CD14-positive monocyte (primary cell): Measurements from ENCODE around the gene KCTD2. TPM values are rescaled to one million over a fixed set of nuclear protein-coding genes. Genes with fewer than 3 reads are reported as not detected.

ENCODE experiments used
- DNase-seq, 3 donors: peaks; one replicate each; pipeline ENCODE4 v3.0.0-alpha.2; 2011 to 2022
- H2AFZ ChIP-seq: 2 replicates; pipeline ENCODE4 v1.6.0; 2012; ENCODE audit warnings: mild to moderate bottlenecking, low read depth, low read length, inconsistent platforms; ENCODE audit not compliant: insufficient read depth, poor library complexity, severe bottlenecking
- H3K27ac ChIP-seq, 2 donors: 1 replicate in 1 of 2; 2 replicates in 1 of 2; pipeline ENCODE4 v1.5.1; 2012 to 2013; ENCODE audit warnings: low read length in 2 of 2, control low read depth in 1 of 2, inconsistent platforms in 1 of 2, low read depth in 1 of 2, mild to moderate bottlenecking in 1 of 2
- H3K27me3 ChIP-seq, 2 donors: one replicate each; pipeline versions ENCODE4 v1.6.0 to v1.6.1; 2011 to 2013; ENCODE audit warnings: low read length in 2 of 2; ENCODE audit not compliant: control insufficient read depth in 2 of 2, insufficient read depth in 2 of 2
- H3K36me3 ChIP-seq, 2 donors: replicated peaks in 1 of 2; 1 replicate in 1 of 2; 2 replicates in 1 of 2; pipeline versions ENCODE4 v1.5.1 to v1.6.1; 2012 to 2013; ENCODE audit warnings: low read length in 2 of 2, control low read depth in 1 of 2, inconsistent platforms in 1 of 2, mild to moderate bottlenecking in 1 of 2; ENCODE audit not compliant: insufficient read depth in 2 of 2, control insufficient read depth in 1 of 2
- H3K4me1 ChIP-seq, 2 donors: 1 replicate in 1 of 2; 2 replicates in 1 of 2; pipeline versions ENCODE4 v1.5.1 to v1.6.1; 2012 to 2013; ENCODE audit warnings: low read length in 2 of 2, control low read depth in 1 of 2, inconsistent platforms in 1 of 2, mild to moderate bottlenecking in 1 of 2, moderate library complexity in 1 of 2; ENCODE audit not compliant: insufficient read depth in 2 of 2, control insufficient read depth in 1 of 2
- H3K4me2 ChIP-seq: replicated peaks from 2 replicates; pipeline ENCODE3; 2012; ENCODE audit warnings: low read length, moderate library complexity, mild to moderate bottlenecking; ENCODE audit not compliant: poor library complexity, severe bottlenecking; ENCODE audit errors: extremely low read depth
- H3K4me3 ChIP-seq, 3 experiments: fragments of 200-600 bp in 1 of 3; sonication (generic) in 1 of 3; replicated peaks in 1 of 3; 1 replicate in 2 of 3; 2 replicates in 1 of 3; pipeline ENCODE4 v1.5.1; 2011 to 2013; ENCODE audit warnings: low read length in 3 of 3, mild to moderate bottlenecking in 3 of 3, control low read depth in 2 of 3, low read depth in 2 of 3, inconsistent platforms in 1 of 3, moderate library complexity in 1 of 3
- H3K79me2 ChIP-seq: 2 replicates; pipeline ENCODE4 v1.6.0; 2012; ENCODE audit warnings: mild to moderate bottlenecking, control low read depth, inconsistent platforms, low read length, moderate library complexity; ENCODE audit not compliant: insufficient read depth
- H3K9ac ChIP-seq: 2 replicates; pipeline ENCODE4 v1.6.0; 2017; ENCODE audit warnings: low read length, mild to moderate bottlenecking; ENCODE audit not compliant: insufficient read depth, poor library complexity, severe bottlenecking
- H3K9me3 ChIP-seq, 2 donors: replicated peaks in 1 of 2; 1 replicate in 1 of 2; 2 replicates in 1 of 2; pipeline versions ENCODE4 v1.5.1 to v1.6.1; 2012 to 2013; ENCODE audit warnings: low read length in 2 of 2, control low read depth in 1 of 2; ENCODE audit not compliant: control insufficient read depth in 1 of 2, insufficient read depth in 1 of 2
- H4K20me1 ChIP-seq: 2 replicates; pipeline ENCODE4 v1.6.0; 2012; ENCODE audit warnings: mild to moderate bottlenecking, low read length, control low read depth, moderate library complexity; ENCODE audit not compliant: insufficient read depth
- H3K27ac Mint-ChIP-seq, 7 donors: one replicate each; pipeline ENCODE4 v1.8.0; 2020; ENCODE audit warnings: mild to moderate bottlenecking in 7 of 7, mixed read lengths in 7 of 7, moderate library complexity in 6 of 7, inconsistent platforms in 2 of 7
- H3K27me3 Mint-ChIP-seq, 3 donors: one replicate each; pipeline ENCODE4 v1.8.0; 2021 to 2022; ENCODE audit warnings: low read depth in 3 of 3, mild to moderate bottlenecking in 3 of 3, mixed read lengths in 3 of 3, moderate library complexity in 3 of 3, inconsistent platforms in 1 of 3
- H3K36me3 Mint-ChIP-seq, 2 donors: one replicate each; pipeline ENCODE4 v1.8.0; 2020; ENCODE audit warnings: mixed read lengths in 2 of 2, inconsistent platforms in 1 of 2, mild to moderate bottlenecking in 1 of 2
- H3K4me1 Mint-ChIP-seq: one replicate; pipeline ENCODE4 v1.8.0; 2020; ENCODE audit warnings: mild to moderate bottlenecking, mixed read lengths
- H3K4me3 Mint-ChIP-seq, 2 donors: one replicate each; pipeline ENCODE4 v1.8.0; 2020; ENCODE audit warnings: mild to moderate bottlenecking in 2 of 2, mixed read lengths in 2 of 2, moderate library complexity in 1 of 2
- H3K9me3 Mint-ChIP-seq, 7 donors: one replicate each; pipeline ENCODE4 v1.8.0; 2020 to 2022; ENCODE audit warnings: mixed read lengths in 7 of 7, mild to moderate bottlenecking in 6 of 7, moderate library complexity in 6 of 7, inconsistent platforms in 2 of 7
- CTCF ChIP-seq: fragments of 200-600 bp; IDR thresholded peaks from one replicate; pipeline ENCODE4 v1.8.0; 2022; ENCODE audit warnings: antibody characterized with exemption, mild to moderate bottlenecking
- WGBS: methylation state at CpG from one replicate; pipeline ENCODE4 v1.1.5; 2013; ENCODE audit warnings: missing lambda C conversion rate; ENCODE audit not compliant: insufficient coverage; 5-methylcytosine and 5-hydroxymethylcytosine counted together
- intact Hi-C, 2 donors: fragments of 100-400 bp; cut with micrococcal nuclease; formaldehyde crosslinking; loops; one replicate each; pipeline versions ENCODE4 v1.15.0 to v1.15.1; 2023
- polyA plus RNA-seq, 3 donors: library from polyadenylated mRNA; depleted of rRNA in 1 of 3; unstranded in 2 of 3; stranded (reverse) in 1 of 3; fragments of 300-500 nt in 2 of 3; fragments of >200 nt in 1 of 3; fragmentation: Illumina TruSeq in 2 of 3; gene quantifications; 1 replicate in 2 of 3; 2 replicates in 1 of 3; pipeline ENCODE4 v1.2.3, GENCODE V29; 2012 to 2021

Gene KCTD2
- polyA plus RNA-seq, 3 donors: 2.8 to 17.0 (median 2.9) TPM

- intact Hi-C loops: no loop called here
- no peaks in the 10 kb centered on the region for H3K9me3 ChIP-seq
- H3K36me3 ChIP-seq: peaks cover 38 to 59% of the 10 kb centered on the region in 2 donors
- H3K4me3 ChIP-seq: no peak overlapping the region
- H3K27me3 ChIP-seq: no peaks in the 10 kb centered on the region
- peaks cover 0 to 3% (median 1%) of the 10 kb centered on the region in 3 donors for H3K27me3 Mint-ChIP-seq
- no peak overlapping the region for H3K27ac Mint-ChIP-seq
- H3K4me3 Mint-ChIP-seq: no peak overlapping the region
- DNase-seq: no peak
- H3K4me1 ChIP-seq: peaks cover 7 to 9% of the 10 kb centered on the region in 2 donors
- H3K4me2 ChIP-seq: no peak overlapping the region
- 100% methylated on average over 3 of the region's 8 CpGs for WGBS
- H2AFZ ChIP-seq: no peak overlapping the region
- H3K9me3 Mint-ChIP-seq: no peaks in the 10 kb centered on the region
- no peaks in the 10 kb centered on the region for H3K79me2 ChIP-seq
- H3K9ac ChIP-seq: no peak overlapping the region
- no peak for TF ChIP-seq CTCF
- peaks cover 51 to 59% of the 10 kb centered on the region in 2 donors for H3K36me3 Mint-ChIP-seq
- no peak overlapping the region for H3K27ac ChIP-seq
- peaks cover 17% of the 10 kb centered on the region for H3K4me1 Mint-ChIP-seq
- H4K20me1 ChIP-seq: no peaks in the 10 kb centered on the region
Observed at GRCh38 chr17:75064460-75064859, 17.4 kb downstream of the KCTD2 start.

GRCh38 chr17:75064867-75065561 is 18.0 kb downstream of the KCTD2 start:
- peaks cover 12% of the 10 kb centered on the region for H3K4me1 Mint-ChIP-seq

More at GRCh38 chr17:75064867-75065561, 18.0 kb downstream of the KCTD2 start:
- whole genome bisulfite sequencing: 97% methylated on average over 14 of the region's 18 CpGs
- H3K27me3 ChIP-seq: no peaks in the 10 kb centered on the region
- intact Hi-C loops: no loop called here
- H3K4me3 ChIP-seq: no peak overlapping the region
- no peak overlapping the region for H2AFZ ChIP-seq
- Mint-ChIP-seq H3K27me3 (peaks cover 0 to 3% (median 1%) of the 10 kb centered on the region in 3 donors), H3K36me3 (peaks cover 48 to 54% of the 10 kb centered on the region in 2 donors), H3K9me3 (no peaks in the 10 kb centered on the region), H3K27ac (no peak overlapping the region), H3K4me3 (no peak overlapping the region)
- no peak overlapping the region for H3K9ac ChIP-seq
- H3K9me3 ChIP-seq: no peaks in the 10 kb centered on the region
- peaks cover 38 to 53% of the 10 kb centered on the region in 2 donors for H3K36me3 ChIP-seq
- H3K79me2 ChIP-seq: no peaks in the 10 kb centered on the region
- peaks cover 7 to 9% of the 10 kb centered on the region in 2 donors for H3K4me1 ChIP-seq
- DNase-seq: no peak
- H3K4me2 ChIP-seq: no peak overlapping the region
- H3K27ac ChIP-seq: no peak overlapping the region
- no peaks in the 10 kb centered on the region for H4K20me1 ChIP-seq
- no peak for TF ChIP-seq CTCF
